Measurements from ENCODE around the gene CDK17.

The CDK17 gene

DNA sequence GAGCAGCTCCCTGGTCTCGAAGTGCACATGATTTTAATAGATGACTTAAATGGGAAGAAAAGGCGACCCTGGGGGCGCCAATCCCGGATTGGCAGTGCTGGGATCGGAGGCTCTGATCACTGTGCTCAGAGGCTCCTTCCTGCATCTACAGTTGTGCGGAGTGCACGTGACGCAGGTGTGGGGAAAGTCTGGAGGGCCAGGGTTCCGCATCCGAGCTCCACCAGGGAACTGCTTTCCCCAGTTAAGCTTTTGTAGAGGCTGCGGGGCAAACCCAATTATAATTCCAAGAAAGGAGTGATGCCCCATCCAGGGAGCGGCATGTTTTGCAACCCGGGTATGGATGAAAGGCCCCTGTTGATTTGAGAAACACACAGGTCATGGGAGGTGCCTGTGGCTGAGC lies 169.6 kb downstream of the CDK17 start:
- TF ChIP-seq, protein P1, sequence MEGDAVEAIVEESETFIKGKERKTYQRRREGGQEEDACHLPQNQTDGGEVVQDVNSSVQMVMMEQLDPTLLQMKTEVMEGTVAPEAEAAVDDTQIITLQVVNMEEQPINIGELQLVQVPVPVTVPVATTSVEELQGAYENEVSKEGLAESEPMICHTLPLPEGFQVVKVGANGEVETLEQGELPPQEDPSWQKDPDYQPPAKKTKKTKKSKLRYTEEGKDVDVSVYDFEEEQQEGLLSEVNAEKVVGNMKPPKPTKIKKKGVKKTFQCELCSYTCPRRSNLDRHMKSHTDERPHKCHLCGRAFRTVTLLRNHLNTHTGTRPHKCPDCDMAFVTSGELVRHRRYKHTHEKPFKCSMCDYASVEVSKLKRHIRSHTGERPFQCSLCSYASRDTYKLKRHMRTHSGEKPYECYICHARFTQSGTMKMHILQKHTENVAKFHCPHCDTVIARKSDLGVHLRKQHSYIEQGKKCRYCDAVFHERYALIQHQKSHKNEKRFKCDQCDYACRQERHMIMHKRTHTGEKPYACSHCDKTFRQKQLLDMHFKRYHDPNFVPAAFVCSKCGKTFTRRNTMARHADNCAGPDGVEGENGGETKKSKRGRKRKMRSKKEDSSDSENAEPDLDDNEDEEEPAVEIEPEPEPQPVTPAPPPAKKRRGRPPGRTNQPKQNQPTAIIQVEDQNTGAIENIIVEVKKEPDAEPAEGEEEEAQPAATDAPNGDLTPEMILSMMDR (IDR thresholded peaks at IDR 0.05; ENCODE audit: control insufficient read depth, extremely low read depth, insufficient read depth) = no peak
- DNase-seq (ENCODE audit: low read depth) = no peak
- H3K4me3 ChIP-seq (ENCODE audit: low read depth, low read length) = no peak overlapping the region

DNA sequence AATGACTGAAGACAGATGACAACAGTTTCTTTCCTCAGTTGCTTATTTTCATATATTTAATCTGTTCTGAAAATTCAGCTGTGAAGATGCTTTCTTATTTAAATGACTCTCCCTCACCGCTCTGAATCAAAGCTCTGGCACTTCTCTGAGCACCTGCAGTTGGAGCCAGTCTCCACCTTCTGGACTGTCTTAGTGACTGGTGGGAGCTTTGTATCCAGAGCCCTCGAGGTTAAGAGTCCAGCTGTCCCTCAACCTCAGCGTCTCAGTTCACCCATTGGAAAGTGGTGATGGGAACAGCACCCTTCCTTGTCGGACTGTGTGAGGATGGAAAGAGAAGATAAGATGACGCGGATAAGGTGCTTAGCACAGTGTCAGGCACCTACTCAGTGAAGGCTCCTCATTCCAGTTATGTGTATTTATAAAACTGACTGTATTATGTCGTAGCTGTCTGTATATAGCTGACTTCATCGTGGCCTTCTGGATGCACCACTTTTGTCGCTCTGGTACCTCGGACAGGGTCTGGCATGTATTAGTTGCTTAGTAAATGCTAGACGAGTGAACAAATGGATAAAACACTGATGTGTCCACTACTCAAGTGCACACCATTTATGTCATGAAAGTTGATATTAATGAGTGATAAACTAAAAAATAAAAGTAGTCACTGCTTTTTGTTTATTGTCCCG lies 171.5 kb downstream of the CDK17 start:
- TF ChIP-seq, protein P1 (IDR thresholded peaks at IDR 0.05; ENCODE audit: control insufficient read depth, extremely low read depth, insufficient read depth) = no peak
- no peak for DNase-seq (ENCODE audit: low read depth)

More for the DNA sequence above, 171.5 kb downstream of the CDK17 start:
- H3K4me3 ChIP-seq (ENCODE audit: low read depth, low read length) = no peak overlapping the region

Data from LNCaP clone FGC (cell line).